ENCODE data around the gene SFMBT1.

DNA sequence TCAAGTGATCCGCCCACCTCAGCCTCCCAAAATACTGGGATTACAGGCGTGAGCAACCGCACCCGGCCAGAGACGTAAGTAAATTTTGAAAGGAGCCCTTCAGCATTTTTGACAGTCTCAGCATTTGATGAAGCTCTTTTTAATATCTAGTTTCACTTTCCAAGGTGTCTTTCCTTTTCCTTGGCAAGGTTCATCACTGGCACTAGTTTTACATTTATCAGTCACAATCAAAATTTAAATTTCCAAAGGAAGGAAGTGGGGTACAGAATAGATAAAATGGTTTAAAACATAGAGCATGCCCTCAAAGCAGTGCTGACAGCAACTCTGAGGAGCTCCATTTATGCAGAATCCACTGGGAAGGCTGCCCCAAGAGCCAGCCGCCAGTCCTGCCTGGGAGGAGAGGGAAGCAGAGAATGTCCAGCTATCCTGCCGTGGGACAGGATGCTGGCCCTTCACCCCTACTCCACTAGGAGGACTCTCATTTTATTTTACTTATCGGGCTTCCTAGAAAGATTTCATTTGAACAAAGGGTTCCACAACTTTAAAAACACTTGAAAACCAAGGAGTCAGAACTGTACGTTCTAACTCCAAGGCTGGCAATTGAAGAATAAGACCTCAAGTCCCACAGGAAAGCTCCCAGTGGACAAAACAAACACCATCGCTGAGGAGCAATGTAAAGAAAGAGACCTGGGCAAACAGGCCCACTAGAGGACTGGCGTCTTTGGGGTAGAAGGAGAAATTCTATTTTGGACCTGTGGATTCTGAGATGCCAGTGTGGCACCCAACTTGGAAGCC is 9.9 kb downstream of the SFMBT1 start:
- TF ChIP-seq, protein P1, sequence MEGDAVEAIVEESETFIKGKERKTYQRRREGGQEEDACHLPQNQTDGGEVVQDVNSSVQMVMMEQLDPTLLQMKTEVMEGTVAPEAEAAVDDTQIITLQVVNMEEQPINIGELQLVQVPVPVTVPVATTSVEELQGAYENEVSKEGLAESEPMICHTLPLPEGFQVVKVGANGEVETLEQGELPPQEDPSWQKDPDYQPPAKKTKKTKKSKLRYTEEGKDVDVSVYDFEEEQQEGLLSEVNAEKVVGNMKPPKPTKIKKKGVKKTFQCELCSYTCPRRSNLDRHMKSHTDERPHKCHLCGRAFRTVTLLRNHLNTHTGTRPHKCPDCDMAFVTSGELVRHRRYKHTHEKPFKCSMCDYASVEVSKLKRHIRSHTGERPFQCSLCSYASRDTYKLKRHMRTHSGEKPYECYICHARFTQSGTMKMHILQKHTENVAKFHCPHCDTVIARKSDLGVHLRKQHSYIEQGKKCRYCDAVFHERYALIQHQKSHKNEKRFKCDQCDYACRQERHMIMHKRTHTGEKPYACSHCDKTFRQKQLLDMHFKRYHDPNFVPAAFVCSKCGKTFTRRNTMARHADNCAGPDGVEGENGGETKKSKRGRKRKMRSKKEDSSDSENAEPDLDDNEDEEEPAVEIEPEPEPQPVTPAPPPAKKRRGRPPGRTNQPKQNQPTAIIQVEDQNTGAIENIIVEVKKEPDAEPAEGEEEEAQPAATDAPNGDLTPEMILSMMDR (IDR thresholded peaks at IDR 0.05; ENCODE audit: insufficient read depth, low read depth, low read length) = no peak
- TF ChIP-seq EZH2 (IDR thresholded peaks at IDR 0.05; ENCODE audit: insufficient read depth, low read length) = no peak
